Fibroblast of the conjunctiva (primary cell): Measurements from ENCODE around the gene SCARB1.

Experiments
- DNase-seq: peaks from one replicate; pipeline ENCODE4 v3.0.0-alpha.2; 2010; ENCODE audit warnings: low read depth

The SCARB1 gene

DNA sequence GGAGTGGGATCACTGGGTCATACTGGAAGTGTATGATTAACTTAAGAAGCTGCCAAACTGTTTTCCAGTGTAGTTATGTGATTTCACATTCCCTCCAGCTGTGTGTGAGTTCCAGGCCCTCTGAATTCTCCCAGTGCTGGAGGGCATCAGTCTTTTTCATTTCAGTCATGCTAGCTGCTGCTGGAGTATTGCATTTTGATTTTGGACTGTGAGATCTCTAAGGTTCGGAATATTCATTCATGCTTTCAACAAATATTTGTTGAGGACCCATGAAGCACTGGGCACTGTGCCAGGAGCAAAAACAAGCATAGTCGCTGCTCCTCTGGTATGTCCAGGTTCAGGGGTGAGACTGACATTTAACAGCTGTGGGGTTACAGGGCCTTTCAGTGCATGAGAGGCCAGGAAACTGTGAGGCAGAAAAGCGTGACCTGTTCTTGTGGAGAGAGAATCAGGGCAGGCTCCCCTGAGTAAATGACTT lies 133.2 kb downstream of the SCARB1 start:
- no peak for DNase-seq

DNA sequence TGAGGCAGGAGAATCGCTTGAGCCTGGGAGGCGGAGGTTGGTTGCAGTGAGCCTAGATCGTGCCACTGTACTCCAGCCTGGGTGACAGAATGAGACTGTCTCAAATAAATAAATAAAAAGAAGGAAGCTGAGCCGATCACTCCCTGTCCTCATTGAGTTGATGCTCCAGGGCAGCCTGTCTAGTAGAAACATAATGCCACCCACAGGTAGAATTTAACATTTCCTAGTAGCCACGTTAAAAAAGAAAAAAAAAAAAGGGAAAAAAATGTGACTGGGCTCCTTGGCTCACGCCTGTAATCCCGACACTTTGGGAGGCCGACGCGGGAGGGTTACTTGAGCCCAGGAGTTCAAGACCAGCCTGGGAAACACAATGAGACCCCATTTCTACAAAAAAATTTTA lies 135.7 kb downstream of the SCARB1 start:
- no peak for DNase-seq

DNA sequence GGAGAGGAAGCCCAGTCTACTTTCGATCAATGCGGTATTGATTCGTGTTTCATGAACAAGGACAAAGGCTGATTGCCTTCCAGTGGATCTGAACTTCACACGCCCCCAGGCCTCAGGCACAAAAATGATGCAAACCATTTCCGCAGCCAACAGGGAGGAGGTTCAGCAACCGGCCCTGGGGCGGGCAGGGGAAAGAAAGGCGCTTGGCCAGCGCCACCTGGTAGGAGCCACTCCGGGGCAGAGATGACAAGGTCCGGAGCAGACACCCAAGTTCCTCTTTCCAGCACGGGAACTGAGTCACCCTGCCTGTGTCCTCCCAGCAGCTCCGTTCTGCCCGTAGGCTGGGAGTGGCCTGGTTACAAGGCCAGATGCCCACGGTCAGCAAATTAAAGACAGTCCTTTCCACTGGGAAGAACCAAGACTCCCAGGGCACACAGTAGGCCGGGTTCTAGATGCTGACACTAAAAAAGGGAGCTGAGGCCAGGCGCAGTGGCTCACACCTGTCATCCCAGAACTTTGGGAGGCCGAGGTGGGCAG lies 136.3 kb downstream of the SCARB1 start:
- no peak for DNase-seq
